ENCODE data around the gene MAN2A1. TPM values are rescaled to one million over a fixed set of nuclear protein-coding genes. Genes with fewer than 3 reads are reported as not detected.
"Not testable (repeated sequence)": the region's sequence is repeated elsewhere in the genome, so short reads cannot be mapped to it uniquely, and the experiment has no call there.

The MAN2A1 gene
- total RNA-seq, 1 donor from 2014 or later, result 33.9 TPM

GRCh38 chr5:109754319-109754718, 64.6 kb downstream of the MAN2A1 start:
- intact Hi-C loops (cut with DNase I), result no loop called here
- Histone ChIP-seq H3K4me1 (no peaks in the 10 kb centered on the region), H3K27me3 (no peaks in the 10 kb centered on the region), H3K27ac (no peak overlapping the region), H3K4me3 (no peak overlapping the region), H3K36me3 (peaks cover 5 to 7% of the 10 kb centered on the region in 2 donors), H3K9me3 (no peaks in the 10 kb centered on the region)
- TF ChIP-seq POLR2A (IDR thresholded peaks at IDR 0.05) (no peak), POLR2AphosphoS5 (IDR thresholded peaks at IDR 0.05; ENCODE audit: insufficient read depth in 1 of 2, low read depth in 1 of 2) (no peak), CTCF (IDR thresholded peaks at IDR 0.05) (no peak)
- DNase-seq (ENCODE audit: extremely low spot score in 2 of 2), result no peak

- no peaks in the 10 kb centered on the region for H3K4me1 ChIP-seq
- H3K27ac ChIP-seq, result no peak overlapping the region
- H3K4me3 ChIP-seq, result no peak overlapping the region
- intact Hi-C loops (cut with DNase I), result no loop called here
- no peak for DNase-seq (ENCODE audit: extremely low spot score in 2 of 2)
- H3K27me3 ChIP-seq, result no peaks in the 10 kb centered on the region
- H3K9me3 ChIP-seq, result no peaks in the 10 kb centered on the region
- H3K36me3 ChIP-seq, result peaks cover 5 to 7% of the 10 kb centered on the region in 2 donors
- TF ChIP-seq POLR2A (IDR thresholded peaks at IDR 0.05), result no peak
- TF ChIP-seq POLR2AphosphoS5 (IDR thresholded peaks at IDR 0.05; ENCODE audit: insufficient read depth in 1 of 2, low read depth in 1 of 2), result no peak
- TF ChIP-seq CTCF (IDR thresholded peaks at IDR 0.05), result no peak
Observed at GRCh38 chr5:109755761-109756160, 66.0 kb downstream of the MAN2A1 start.

GRCh38 chr5:109756543-109757185, 66.9 kb downstream of the MAN2A1 start:
- H3K9me3 ChIP-seq, result no peaks in the 10 kb centered on the region
- intact Hi-C loops (cut with DNase I), result no loop called here
- H3K36me3 ChIP-seq, result peaks cover 5 to 7% of the 10 kb centered on the region in 2 donors
- H3K27me3 ChIP-seq, result no peaks in the 10 kb centered on the region
- no peak for TF ChIP-seq CTCF (IDR thresholded peaks at IDR 0.05)
- no peak for TF ChIP-seq POLR2AphosphoS5 (IDR thresholded peaks at IDR 0.05; ENCODE audit: insufficient read depth in 1 of 2, low read depth in 1 of 2)
- TF ChIP-seq POLR2A (IDR thresholded peaks at IDR 0.05), result no peak
- no peak overlapping the region for H3K27ac ChIP-seq
- no peaks in the 10 kb centered on the region for H3K4me1 ChIP-seq
- DNase-seq (ENCODE audit: extremely low spot score in 2 of 2), result no peak
- no peak overlapping the region for H3K4me3 ChIP-seq

- no peak overlapping the region for H3K4me3 ChIP-seq
- H3K36me3 ChIP-seq, result peaks cover 5 to 7% of the 10 kb centered on the region in 2 donors
- no peak for TF ChIP-seq POLR2AphosphoS5 (IDR thresholded peaks at IDR 0.05; ENCODE audit: insufficient read depth in 1 of 2, low read depth in 1 of 2)
- H3K9me3 ChIP-seq, result no peaks in the 10 kb centered on the region
- H3K27me3 ChIP-seq, result no peaks in the 10 kb centered on the region
- no peak for DNase-seq (ENCODE audit: extremely low spot score in 2 of 2)
- intact Hi-C loops (cut with DNase I), result no loop called here
- H3K4me1 ChIP-seq, result no peaks in the 10 kb centered on the region
- H3K27ac ChIP-seq, result no peak overlapping the region
Observed at GRCh38 chr5:109757490-109757889, 67.8 kb downstream of the MAN2A1 start.

GRCh38 chr5:109759306-109759705, 69.6 kb downstream of the MAN2A1 start:
- Histone ChIP-seq H3K36me3 (peaks cover 5 to 9% of the 10 kb centered on the region in 2 donors), H3K27ac (no peak overlapping the region)

GRCh38 chr5:109760130-109760529, 70.4 kb downstream of the MAN2A1 start:
- H3K4me3 ChIP-seq; DNase-seq (ENCODE audit: extremely low spot score in 2 of 2); H3K4me1 ChIP-seq; H3K9me3 ChIP-seq; H3K27ac ChIP-seq; H3K27me3 ChIP-seq; H3K36me3 ChIP-seq; intact Hi-C loops (cut with DNase I): not testable (repeated sequence)

More at GRCh38 chr5:109759306-109759705, 69.6 kb downstream of the MAN2A1 start:
- TF ChIP-seq POLR2AphosphoS5 (IDR thresholded peaks at IDR 0.05; ENCODE audit: insufficient read depth in 1 of 2, low read depth in 1 of 2) (no peak), POLR2A (IDR thresholded peaks at IDR 0.05) (no peak), CTCF (IDR thresholded peaks at IDR 0.05) (no peak)
- no peaks in the 10 kb centered on the region for H3K9me3 ChIP-seq
- DNase-seq (ENCODE audit: extremely low spot score in 2 of 2), result no peak
- intact Hi-C loops (cut with DNase I), result no loop called here
- no peak overlapping the region for H3K4me3 ChIP-seq
- no peaks in the 10 kb centered on the region for H3K27me3 ChIP-seq
- H3K4me1 ChIP-seq, result no peaks in the 10 kb centered on the region
